ENCODE results near the gene EFCAB10. TPM values are rescaled to one million over a fixed set of nuclear protein-coding genes. Genes with fewer than 3 reads are reported as not detected.

EFCAB10 gene
- total and polyA plus RNA-seq, 2 of the 13 experiments (the other 11 are each of a cell fraction or from before 2014, with no cell fraction given): 0.40 TPM; not detected in 1

DNA sequence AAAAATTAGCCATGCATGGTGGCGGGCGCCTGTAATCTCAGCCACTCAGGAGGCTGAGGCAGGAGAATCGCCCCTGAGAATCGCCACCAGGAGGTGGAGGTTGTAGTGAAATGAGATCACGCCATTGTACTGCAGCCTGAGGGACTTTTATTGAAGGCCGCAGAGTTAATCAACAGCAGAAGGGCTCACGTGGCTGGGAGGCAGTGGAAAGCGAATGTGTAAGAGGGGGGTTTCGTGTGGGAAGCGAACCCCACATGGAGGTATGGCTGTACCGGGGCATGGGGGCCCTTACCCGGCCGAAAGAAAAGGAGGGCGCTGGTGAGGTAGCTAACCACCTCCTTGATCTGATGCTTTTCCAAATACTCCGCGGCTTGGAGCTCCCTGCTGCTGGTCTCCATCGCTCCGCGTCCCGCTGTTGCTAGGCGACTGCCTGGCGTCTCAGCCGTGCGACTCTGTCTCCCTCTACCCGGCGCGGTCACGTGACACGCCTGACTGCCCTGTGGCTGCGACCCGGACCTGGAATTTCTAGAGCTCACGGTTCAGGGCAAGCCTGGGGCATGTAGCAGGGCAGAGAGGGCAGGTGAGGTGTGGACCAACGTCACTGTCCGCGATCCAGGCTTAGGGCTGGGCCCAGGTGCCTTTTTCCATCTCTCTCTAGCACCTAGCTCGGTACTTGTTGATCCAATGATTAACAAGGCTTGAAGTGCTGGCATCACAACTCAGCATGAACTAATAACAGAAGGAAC is at the start of gene EFCAB10 (continued):
- TF ChIP-seq, protein P1, sequence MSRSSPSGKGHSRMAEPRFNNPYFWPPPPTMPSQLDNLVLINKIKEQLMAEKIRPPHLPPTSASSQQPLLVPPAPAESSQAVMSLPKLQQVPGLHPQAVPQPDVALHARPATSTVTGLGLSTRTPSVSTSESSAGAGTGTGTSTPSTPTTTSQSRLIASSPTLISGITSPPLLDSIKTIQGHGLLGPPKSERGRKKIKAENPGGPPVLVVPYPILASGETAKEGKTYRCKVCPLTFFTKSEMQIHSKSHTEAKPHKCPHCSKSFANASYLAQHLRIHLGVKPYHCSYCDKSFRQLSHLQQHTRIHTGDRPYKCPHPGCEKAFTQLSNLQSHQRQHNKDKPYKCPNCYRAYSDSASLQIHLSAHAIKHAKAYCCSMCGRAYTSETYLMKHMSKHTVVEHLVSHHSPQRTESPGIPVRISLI (CRISPR knock-in tag; IDR thresholded peaks at IDR 0.05; ENCODE audit: borderline replicate concordance): no peak
- TF ChIP-seq ZMYM4 (CRISPR knock-in tag; IDR thresholded peaks at IDR 0.05) (peak; percentile 70; the same call in 1 of the 2 replicates), HOXA3 (CRISPR knock-in tag; IDR thresholded peaks at IDR 0.05) (peak; percentile 62; the same call in 1 of the 2 replicates), PITX1 (CRISPR knock-in tag; IDR thresholded peaks at IDR 0.05) (0 out of 2 replicates have a peak, but pooled peaks have one; percentile 18)

DNA sequence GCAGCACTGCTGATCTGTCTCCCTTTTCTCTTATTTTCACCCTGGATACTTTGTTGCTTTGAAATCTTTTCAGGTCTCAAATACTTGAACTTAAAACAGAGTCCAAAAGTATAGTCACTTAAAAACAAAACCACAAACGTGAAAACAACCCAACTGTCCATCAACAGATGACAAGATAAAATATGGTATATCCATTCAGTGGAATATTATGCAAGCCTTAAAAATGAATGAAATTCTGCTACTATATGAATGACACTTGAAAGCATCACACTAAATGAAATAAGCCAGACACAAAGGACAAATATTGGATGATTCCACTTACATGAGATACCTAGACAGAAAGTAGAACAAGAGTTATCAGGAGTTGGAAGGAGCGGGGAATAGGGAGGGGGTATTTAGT is 44.7 kb upstream of the EFCAB10 start:
- Histone ChIP-seq H3K9me3 (ENCODE audit: low read length) (no peaks in the 10 kb centered on the region), H3K27ac (ENCODE audit: extremely low read length, insufficient read depth, low read length) (no peak overlapping the region), H3K4me3 (replicated peaks in 1 of 3; ENCODE audit: insufficient read depth in 1 of 3, low read depth in 2 of 3, low read length in 3 of 3) (no peak overlapping the region), H2AFZ (ENCODE audit: low read length) (no peak overlapping the region), H3K79me2 (ENCODE audit: insufficient read depth, low read length) (no peaks in the 10 kb centered on the region), H3K36me3 (replicated peaks in 1 of 2; ENCODE audit: control insufficient read depth in 1 of 2, insufficient read depth in 2 of 2, low read length in 2 of 2) (peaks cover 0 to 2% of the 10 kb centered on the region in 2 experiments; a peak in 1 of 5 replicates), H3K27me3 (ENCODE audit: control insufficient read depth in 1 of 2, insufficient read depth in 2 of 2, low read length in 2 of 2) (no peaks in the 10 kb centered on the region), H3K9ac (ENCODE audit: insufficient read depth, low read depth, low read length) (no peak overlapping the region), H4K20me1 (ENCODE audit: insufficient read depth, low read length) (no peaks in the 10 kb centered on the region), H3K4me1 (ENCODE audit: insufficient read depth, low read length) (no peaks in the 10 kb centered on the region), H3K4me2 (ENCODE audit: low read depth, low read length) (no peak overlapping the region)
- intact Hi-C loops (cut with micrococcal nuclease; ENCODE audit: unreplicated experiment) (no loop called here), in situ Hi-C loops (cut with HindIII; ENCODE audit: extremely low pct_ligation_motif_present, low pct_unique_long_range_greater_than_20kb) (no loop called here)
- ChIA-PET POLR2A (no interaction called here), CTCF (ENCODE audit: low intra/inter-chr PET ratio, low total read pairs) (no interaction called here)
- DNase-seq (ENCODE audit: low spot score) (no peak), FAIRE-seq (no peak), ATAC-seq (no peak)
- whole genome bisulfite sequencing (ENCODE audit: low lambda C conversion rate): 81% methylated on average over 2 of the region's 2 CpGs
- BruUV-seq (replicated peaks): no TSS peak
- no peak for TF ChIP-seq ZBTB1 (CRISPR knock-in tag; IDR thresholded peaks at IDR 0.05; ENCODE audit: borderline replicate concordance)
- TF ChIP-seq ZNF143 (CRISPR knock-in tag; IDR thresholded peaks at IDR 0.05): no peak
- no peak for TF ChIP-seq RFXAP (CRISPR knock-in tag; IDR thresholded peaks at IDR 0.05; ENCODE audit: borderline replicate concordance)
- no peak for TF ChIP-seq SRSF4 (IDR thresholded peaks at IDR 0.05; ENCODE audit: low read depth, low read length, poor library complexity, severe bottlenecking)
- no peak for TF ChIP-seq ATF6 (CRISPR knock-in tag; conservative IDR thresholded peaks at IDR 0.05)
- TF ChIP-seq DNMT1 (CRISPR knock-in tag; IDR thresholded peaks at IDR 0.05): no peak
- no peak for TF ChIP-seq RAD51 (IDR thresholded peaks at IDR 0.05; ENCODE audit: borderline replicate concordance)
- no peak for TF ChIP-seq ZNF547 (CRISPR knock-in tag; IDR thresholded peaks at IDR 0.05)
- TF ChIP-seq TARDBP (CRISPR knock-in tag; IDR thresholded peaks at IDR 0.05): no peak
- TF ChIP-seq HOXA9 (CRISPR knock-in tag; IDR thresholded peaks at IDR 0.05; ENCODE audit: borderline replicate concordance): no peak
- TF ChIP-seq ZNF75D (CRISPR knock-in tag; IDR thresholded peaks at IDR 0.05; ENCODE audit: borderline replicate concordance): no peak
- no peak for TF ChIP-seq ZNF232 (CRISPR knock-in tag; IDR thresholded peaks at IDR 0.05; ENCODE audit: borderline replicate concordance)
- no peak for TF ChIP-seq ZNF674 (CRISPR knock-in tag; IDR thresholded peaks at IDR 0.05; ENCODE audit: low read depth)
- TF ChIP-seq MEIS1 (CRISPR knock-in tag; IDR thresholded peaks at IDR 0.05; ENCODE audit: borderline replicate concordance): no peak
- TF ChIP-seq TFAP4 (IDR thresholded peaks at IDR 0.05; ENCODE audit: borderline replicate concordance, low read depth): no peak
